OCI-LY3 (cell line): ENCODE results near the gene IGFLR1.

ENCODE experiments used
- EZH2phosphoT487 ChIP-seq: fragments of 200-600 bp; shearing (Covaris generic); IDR thresholded peaks from 2 replicates; pipeline ENCODE4 v1.6.1; 2018; ENCODE audit warnings: antibody characterized with exemption, mixed run types, low read depth
- TF ChIP-seq, protein P1 (sequence below): fragments of 200-600, 300-600 bp; sonication (generic); IDR thresholded peaks from 2 replicates; pipeline ENCODE4 v1.5.1; 2014; ENCODE audit warnings: antibody characterized with exemption, low read length, low read depth

DNA sequence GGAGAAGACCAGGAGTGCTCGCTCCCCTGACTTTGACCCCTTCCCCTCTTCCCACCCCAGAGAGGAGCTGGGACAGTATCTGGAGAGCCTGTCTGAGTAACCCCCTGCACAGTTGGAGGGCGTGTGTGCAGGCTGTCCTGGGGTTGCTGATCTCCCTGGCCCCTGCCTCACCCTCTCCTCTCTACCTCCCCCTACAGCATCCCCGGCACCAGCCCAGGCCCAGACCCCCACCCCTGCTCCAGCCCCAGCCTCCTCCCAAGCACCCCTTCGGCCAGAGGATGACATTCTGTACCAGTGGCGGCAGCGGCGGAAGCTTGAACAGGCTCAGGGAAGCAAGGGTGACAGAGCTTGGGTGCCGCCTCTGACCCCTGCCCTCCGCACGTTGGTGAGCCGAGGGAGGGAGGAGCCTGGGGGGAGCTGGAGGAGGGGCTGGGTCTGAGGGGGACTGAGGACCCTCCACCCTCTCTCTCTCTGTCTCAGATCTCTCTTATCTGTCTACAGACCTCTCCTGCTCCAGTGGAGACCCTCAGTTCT lies 24.4 kb upstream of the IGFLR1 start:
- TF ChIP-seq, protein P1, sequence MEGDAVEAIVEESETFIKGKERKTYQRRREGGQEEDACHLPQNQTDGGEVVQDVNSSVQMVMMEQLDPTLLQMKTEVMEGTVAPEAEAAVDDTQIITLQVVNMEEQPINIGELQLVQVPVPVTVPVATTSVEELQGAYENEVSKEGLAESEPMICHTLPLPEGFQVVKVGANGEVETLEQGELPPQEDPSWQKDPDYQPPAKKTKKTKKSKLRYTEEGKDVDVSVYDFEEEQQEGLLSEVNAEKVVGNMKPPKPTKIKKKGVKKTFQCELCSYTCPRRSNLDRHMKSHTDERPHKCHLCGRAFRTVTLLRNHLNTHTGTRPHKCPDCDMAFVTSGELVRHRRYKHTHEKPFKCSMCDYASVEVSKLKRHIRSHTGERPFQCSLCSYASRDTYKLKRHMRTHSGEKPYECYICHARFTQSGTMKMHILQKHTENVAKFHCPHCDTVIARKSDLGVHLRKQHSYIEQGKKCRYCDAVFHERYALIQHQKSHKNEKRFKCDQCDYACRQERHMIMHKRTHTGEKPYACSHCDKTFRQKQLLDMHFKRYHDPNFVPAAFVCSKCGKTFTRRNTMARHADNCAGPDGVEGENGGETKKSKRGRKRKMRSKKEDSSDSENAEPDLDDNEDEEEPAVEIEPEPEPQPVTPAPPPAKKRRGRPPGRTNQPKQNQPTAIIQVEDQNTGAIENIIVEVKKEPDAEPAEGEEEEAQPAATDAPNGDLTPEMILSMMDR = no peak
- no peak for TF ChIP-seq EZH2phosphoT487
